Activated CD4-positive, alpha-beta T cell treated with anti-CD3 and anti-CD28 coated beads, Interleukin-2, amount 50 U/mL, for 1 hour (primary cell): Measurements from ENCODE around the gene ZMYND11.
"Not testable (repeated sequence)": the region's sequence is repeated elsewhere in the genome, so short reads cannot be mapped to it uniquely, and the experiment has no call there.

Source experiments
- DNase-seq: peaks from one replicate; pipeline ENCODE4 v3.0.0-alpha.2; 2020

ZMYND11 gene

GRCh38 chr10:288316-289200 is 153.3 kb downstream of the ZMYND11 start:
- DNase-seq = no peak

- no peak for DNase-seq
Observed at GRCh38 chr10:289581-289980, 154.3 kb downstream of the ZMYND11 start.

- no peak for DNase-seq
Observed at GRCh38 chr10:290026-290725, 154.9 kb downstream of the ZMYND11 start.

- no peak for DNase-seq
Observed at GRCh38 chr10:293636-294035, 158.4 kb downstream of the ZMYND11 start.

- DNase-seq = no peak
Observed at GRCh38 chr10:297567-297966, 162.3 kb downstream of the ZMYND11 start.

GRCh38 chr10:298033-298432 is 162.8 kb downstream of the ZMYND11 start:
- DNase-seq = no peak

GRCh38 chr10:299512-299911 is 164.3 kb downstream of the ZMYND11 start:
- no peak for DNase-seq

GRCh38 chr10:299969-300368 is 164.7 kb downstream of the ZMYND11 start:
- DNase-seq = no peak

- not testable (repeated sequence) for DNase-seq
Observed at GRCh38 chr10:300580-300979, 165.3 kb downstream of the ZMYND11 start.

GRCh38 chr10:301536-301935 is 166.3 kb downstream of the ZMYND11 start:
- DNase-seq = no peak
